ENCODE data around the gene TEF.

Gene TEF

DNA sequence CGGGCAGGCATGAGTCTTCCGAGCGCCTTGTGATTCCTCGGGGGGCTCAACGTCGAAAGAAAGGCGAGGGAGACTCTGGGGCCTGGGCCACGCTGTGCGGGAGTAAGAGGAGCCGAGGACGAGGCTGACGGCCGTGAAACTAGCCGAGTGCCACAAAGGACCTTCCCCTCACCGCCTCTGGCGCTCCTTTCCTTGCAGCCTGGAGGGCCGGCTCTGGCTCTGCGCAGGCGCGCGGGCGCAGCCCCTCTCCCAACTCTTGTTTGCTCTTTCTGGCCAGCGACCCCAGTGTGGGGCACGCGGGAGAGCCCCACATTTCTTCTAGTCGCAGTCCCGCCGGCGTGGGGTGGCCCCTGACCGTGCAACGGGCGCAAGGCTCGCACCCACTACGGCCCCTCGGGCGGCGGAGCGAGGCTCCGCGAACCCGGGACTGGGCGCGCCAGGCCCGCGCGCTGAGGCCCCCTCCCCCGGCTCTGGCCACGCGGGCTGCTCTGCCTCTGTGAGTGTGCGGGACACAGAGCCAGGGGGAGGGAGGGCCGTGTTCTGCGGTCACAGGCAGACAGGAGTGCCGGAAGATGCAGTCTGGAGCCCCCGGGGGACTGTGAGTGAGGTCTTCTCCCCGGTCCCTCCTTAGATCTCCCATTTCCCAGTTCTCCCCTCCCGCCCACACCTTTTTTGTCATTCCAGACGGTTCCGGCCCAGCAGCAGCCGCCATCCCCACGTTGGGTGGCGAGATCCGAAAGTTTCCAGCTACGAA, 65.9 kb downstream of the TEF start:
- no peak for DNase-seq (ENCODE audit: extremely low read depth, low read depth)
- no peak for TF ChIP-seq CTCF (IDR thresholded peaks at IDR 0.05; ENCODE audit: low read depth, low read length)

DNA sequence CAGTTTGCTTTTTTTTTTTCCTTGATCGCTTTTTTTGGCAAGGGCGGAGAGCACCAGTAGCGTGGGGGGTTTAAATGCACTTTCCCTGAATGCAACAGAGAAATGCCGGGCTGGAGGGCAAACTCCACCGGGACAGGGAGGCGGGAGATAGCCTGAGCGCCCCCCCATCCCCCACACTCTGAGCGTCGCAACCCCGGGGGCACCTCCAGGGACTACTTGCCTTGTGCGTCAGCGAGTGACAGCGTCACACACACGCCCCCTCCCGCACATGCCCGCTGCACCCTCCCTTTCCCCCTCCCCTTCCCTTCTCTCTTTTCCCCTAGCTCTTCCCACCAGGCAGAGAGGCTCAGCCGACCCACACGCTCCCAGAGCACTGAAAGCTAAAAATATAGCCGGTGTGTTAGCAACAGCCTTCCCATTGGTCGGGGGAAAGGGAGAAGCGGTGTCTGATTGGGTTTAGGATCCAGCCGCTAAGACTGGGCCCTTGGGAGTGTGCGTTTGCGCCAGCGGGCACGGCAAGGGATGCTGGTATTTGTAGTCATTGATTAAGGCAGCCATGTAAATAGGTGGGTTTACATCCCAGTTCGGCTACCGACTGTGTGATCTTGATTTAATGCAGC, 66.6 kb downstream of the TEF start:
- DNase-seq (ENCODE audit: extremely low read depth, low read depth) = peak; percentile 98
- TF ChIP-seq CTCF (IDR thresholded peaks at IDR 0.05; ENCODE audit: low read depth, low read length) = no peak
